Adrenal gland (tissue), 12 donors: ENCODE results near the gene USP14. TPM values are rescaled to one million over a fixed set of nuclear protein-coding genes. Genes with fewer than 3 reads are reported as not detected.

Experiments
- DNase-seq, 7 donors: peaks; one replicate each; pipeline ENCODE4 v3.0.0-alpha.2; 2019 to 2020
- H3K27ac ChIP-seq, 5 donors: fragments of 200-600 bp; sonication (generic) in 4 of 5; 1 replicate in 3 of 5; 2 replicates in 2 of 5; pipeline versions ENCODE4 v1.5.1 to v1.8.0; 2016 to 2020; ENCODE audit warnings: mild to moderate bottlenecking in 1 of 5
- H3K27me3 ChIP-seq: fragments of 200-600 bp; 2 replicates; pipeline ENCODE4 v1.8.0; 2021
- H3K36me3 ChIP-seq, 2 donors: fragments of 200-600 bp; replicated peaks in 1 of 2; 1 replicate in 1 of 2; 2 replicates in 1 of 2; pipeline versions ENCODE4 v1.5.1 to v1.8.0; 2018 to 2022
- H3K4me1 ChIP-seq, 2 donors: fragments of 200-600 bp; replicated peaks in 1 of 2; 1 replicate in 1 of 2; 2 replicates in 1 of 2; pipeline versions ENCODE4 v1.5.1 to v1.8.0; 2018 to 2021
- H3K4me3 ChIP-seq, 4 donors: fragments of 200-600 bp; sonication (generic) in 3 of 4; one replicate each; pipeline ENCODE4 v1.5.1; 2016 to 2018
- H3K9me3 ChIP-seq, 3 donors: fragments of 200-600 bp; sonication (generic) in 1 of 3; replicated peaks in 1 of 3; 1 replicate in 2 of 3; 2 replicates in 1 of 3; pipeline versions ENCODE4 v1.5.1 to v1.8.0; 2016 to 2021
- POLR2A ChIP-seq, 2 donors: fragments of 450-650 bp; IDR thresholded peaks; one replicate each; pipeline ENCODE4 v1.6.1; 2017; ENCODE audit warnings: antibody characterized with exemption in 2 of 2, mild to moderate bottlenecking in 2 of 2, moderate library complexity in 1 of 2
- WGBS, 4 donors: extraction: QIAGEN DNeasy Blood & Tissue Kit in 2 of 4; methylation state at CpG; one replicate each; pipeline versions ENCODE4 v1.1.5 to v1.1.7; 2013 to 2017; 5-methylcytosine and 5-hydroxymethylcytosine counted together
- intact Hi-C, 2 donors: fragments of 100-400 bp; cut with DNase I; formaldehyde crosslinking; loops; one replicate each; pipeline versions ENCODE4 v1.14.1 to v1.15.0; 2022 to 2023
- polyA plus RNA-seq, 3 donors: library from polyadenylated mRNA; stranded (reverse); fragments of 200-250 nt in 2 of 3; fragments of 350-450 nt in 1 of 3; fragmentation: Illumina TruSeq in 1 of 3; extraction: RNeasy Lipid Tissue Mini Kit (QIAGEN cat#74804) in 1 of 3; gene quantifications; one replicate each; pipeline ENCODE4 v1.2.3, GENCODE V29; 2013 to 2014
- total RNA-seq, 9 donors: library from RNA; depleted of rRNA in 4 of 9; stranded (reverse); fragments of >200 nt in 4 of 9; fragments of 120-200 nt in 1 of 9; fragmentation: NEBNext Ultra II Directional in 1 of 9; extraction: Animal tissue kit (Norgen Biotek cat#: 25700) in 1 of 9; gene quantifications; one replicate each; pipeline versions ENCODE4 v1.1.0 to v1.2.4, GENCODE V29; 2013 to 2023
- TF ChIP-seq, protein P1 (sequence below), 6 experiments: fragments of 450-650 bp in 4 of 6; fragments of 200-600 bp in 2 of 6; sonication (generic) in 1 of 6; IDR thresholded peaks; 1 replicate in 5 of 6; 2 replicates in 1 of 6; pipeline versions ENCODE4 v1.5.1 to v1.8.0; 2016 to 2021; ENCODE audit warnings: antibody characterized with exemption in 6 of 6, mild to moderate bottlenecking in 2 of 6, moderate library complexity in 1 of 6
- donor health status: healthy with polysubstance abuse.
- donor health status: Bipolar disorder and iron deficiency.
- donor health status: DM: yes; HTN: yes; CAD: no.
- donor health status: DM: no; HTN: no; CAD: no.
- donor health status: DM: no; HTN: no; CAD: no.
- donor health status: DM: yes; HTN: yes; CAD: no.

USP14 gene
- total and polyA plus RNA-seq, 12 donors, result 12.0 to 105 (median 36.6) TPM

DNA sequence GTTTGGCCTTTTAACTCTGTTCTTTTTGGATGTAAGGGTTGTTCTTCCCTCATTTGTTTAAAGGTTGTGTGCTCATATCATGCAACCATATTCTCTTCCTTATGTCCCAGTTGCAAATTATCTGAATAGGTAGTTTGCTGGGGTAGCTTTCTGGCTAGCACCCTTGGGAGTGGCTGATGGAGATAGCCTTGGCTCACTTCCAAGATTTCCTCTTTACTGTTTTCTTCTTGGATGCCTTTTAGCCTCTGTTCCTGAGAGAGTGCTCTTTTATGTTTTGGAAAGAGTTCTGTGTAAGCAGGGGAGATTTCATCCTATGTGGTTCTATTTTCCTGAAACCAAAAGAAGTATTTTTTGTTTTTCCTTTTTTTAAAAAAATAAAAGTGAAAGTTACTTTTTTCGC lies 25.4 kb downstream of the USP14 start:
- H3K27ac ChIP-seq, result no peak overlapping the region
- H3K27me3 ChIP-seq, result no peaks in the 10 kb centered on the region
- peaks cover 0 to 11% of the 10 kb centered on the region in 2 donors for H3K4me1 ChIP-seq
- intact Hi-C loops, result no loop called here
- no peak for TF ChIP-seq POLR2A (IDR thresholded peaks at IDR 0.05)
- TF ChIP-seq, protein P1, sequence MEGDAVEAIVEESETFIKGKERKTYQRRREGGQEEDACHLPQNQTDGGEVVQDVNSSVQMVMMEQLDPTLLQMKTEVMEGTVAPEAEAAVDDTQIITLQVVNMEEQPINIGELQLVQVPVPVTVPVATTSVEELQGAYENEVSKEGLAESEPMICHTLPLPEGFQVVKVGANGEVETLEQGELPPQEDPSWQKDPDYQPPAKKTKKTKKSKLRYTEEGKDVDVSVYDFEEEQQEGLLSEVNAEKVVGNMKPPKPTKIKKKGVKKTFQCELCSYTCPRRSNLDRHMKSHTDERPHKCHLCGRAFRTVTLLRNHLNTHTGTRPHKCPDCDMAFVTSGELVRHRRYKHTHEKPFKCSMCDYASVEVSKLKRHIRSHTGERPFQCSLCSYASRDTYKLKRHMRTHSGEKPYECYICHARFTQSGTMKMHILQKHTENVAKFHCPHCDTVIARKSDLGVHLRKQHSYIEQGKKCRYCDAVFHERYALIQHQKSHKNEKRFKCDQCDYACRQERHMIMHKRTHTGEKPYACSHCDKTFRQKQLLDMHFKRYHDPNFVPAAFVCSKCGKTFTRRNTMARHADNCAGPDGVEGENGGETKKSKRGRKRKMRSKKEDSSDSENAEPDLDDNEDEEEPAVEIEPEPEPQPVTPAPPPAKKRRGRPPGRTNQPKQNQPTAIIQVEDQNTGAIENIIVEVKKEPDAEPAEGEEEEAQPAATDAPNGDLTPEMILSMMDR (IDR thresholded peaks at IDR 0.05), result no peak
- H3K9me3 ChIP-seq, result no peaks in the 10 kb centered on the region
- H3K36me3 ChIP-seq, result peaks cover 0 to 12% of the 10 kb centered on the region in 2 donors
- no peak overlapping the region for H3K4me3 ChIP-seq
- WGBS, 4 donors, result 69 to 92% (median 76%) methylated on average over 1 of the region's 1 CpG
- DNase-seq, result no peak

DNA sequence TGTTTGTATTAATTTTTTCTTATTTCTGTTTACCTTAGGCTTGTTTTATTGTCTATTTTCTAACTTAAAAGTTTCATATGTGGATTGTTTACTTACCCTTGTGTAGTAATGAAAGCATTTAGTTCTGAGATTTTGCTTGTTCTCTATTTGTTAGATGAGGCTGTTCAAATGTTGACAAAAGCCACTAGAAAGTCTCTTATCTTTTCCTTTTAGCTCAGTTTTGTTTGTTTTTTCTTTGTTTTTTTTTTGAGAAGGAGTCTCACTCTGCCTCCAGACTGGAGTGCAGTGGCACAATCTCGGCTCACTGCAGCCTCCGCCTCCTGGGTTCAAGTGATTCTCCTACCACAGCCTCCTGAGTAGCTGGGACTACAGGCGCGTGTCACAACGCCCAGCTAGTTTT lies 30.9 kb downstream of the USP14 start:
- 94 to 96% (median 95%) methylated on average over 5 of the region's 5 CpGs for WGBS, 4 donors
- Histone ChIP-seq H3K4me3 (no peak overlapping the region), H3K36me3 (no peaks in the 10 kb centered on the region), H3K4me1 (peaks cover 0 to under 1% of the 10 kb centered on the region in 2 donors), H3K9me3 (no peaks in the 10 kb centered on the region), H3K27me3 (no peaks in the 10 kb centered on the region), H3K27ac (no peak overlapping the region)
- intact Hi-C loops, result no loop called here
- TF ChIP-seq POLR2A (IDR thresholded peaks at IDR 0.05), result no peak
- TF ChIP-seq, protein P1 (IDR thresholded peaks at IDR 0.05), result no peak
- DNase-seq, result no peak

DNA sequence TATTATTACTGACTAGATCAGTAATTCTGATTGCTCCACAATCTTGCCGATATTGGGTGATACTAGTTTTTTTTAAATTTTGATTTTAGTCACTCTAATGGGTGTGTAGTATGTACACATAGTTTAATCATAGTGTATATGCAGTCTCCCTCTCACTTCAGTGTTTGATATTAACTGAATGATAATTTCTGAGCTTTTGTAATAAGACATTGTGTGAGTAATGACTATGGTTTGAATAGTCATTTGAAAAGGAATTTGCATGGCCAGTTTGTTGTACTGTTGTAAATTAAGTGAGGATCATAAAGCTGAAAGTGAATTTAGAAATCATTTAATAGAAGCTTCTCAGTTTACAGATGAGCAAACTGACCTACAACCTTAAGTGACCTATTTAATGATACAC lies 33.4 kb downstream of the USP14 start:
- H3K27me3 ChIP-seq, result no peaks in the 10 kb centered on the region
- H3K4me1 ChIP-seq, result no peaks in the 10 kb centered on the region
- H3K36me3 ChIP-seq, result no peaks in the 10 kb centered on the region
- H3K9me3 ChIP-seq, result no peaks in the 10 kb centered on the region
- TF ChIP-seq, protein P1 (IDR thresholded peaks at IDR 0.05), result no peak
- TF ChIP-seq POLR2A (IDR thresholded peaks at IDR 0.05), result no peak
- intact Hi-C loops, result no loop called here
- no peak overlapping the region for H3K27ac ChIP-seq
- H3K4me3 ChIP-seq, result no peak overlapping the region
- no peak for DNase-seq
- WGBS, 4 donors, result 90 to 100% (median 97%) methylated on average over 1 of the region's 1 CpG

DNA sequence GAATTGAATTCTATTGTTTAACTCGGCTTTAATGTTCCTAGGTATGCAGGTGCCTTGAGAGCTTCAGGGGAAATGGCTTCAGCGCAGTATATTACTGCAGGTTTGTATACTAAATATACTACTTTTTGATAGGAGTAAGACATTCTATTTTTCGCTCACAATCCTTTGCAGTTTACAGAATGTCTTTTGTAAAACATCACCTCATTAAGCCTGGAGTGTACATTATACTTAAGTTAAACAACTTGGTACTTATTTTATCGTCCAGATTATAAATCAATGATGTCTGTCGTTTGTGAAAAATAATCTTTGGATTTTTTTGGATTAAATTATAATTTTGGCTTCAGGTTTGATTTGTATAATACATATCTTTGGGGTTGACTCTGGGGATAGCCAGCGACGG lies 34.4 kb downstream of the USP14 start:
- Histone ChIP-seq H3K4me3 (no peak overlapping the region), H3K9me3 (no peaks in the 10 kb centered on the region), H3K27ac (no peak overlapping the region), H3K27me3 (no peaks in the 10 kb centered on the region), H3K4me1 (no peaks in the 10 kb centered on the region), H3K36me3 (peaks cover 0 to 3% of the 10 kb centered on the region in 2 donors)
- intact Hi-C loops, result no loop called here
- DNase-seq, result no peak
- TF ChIP-seq POLR2A (IDR thresholded peaks at IDR 0.05), result no peak
- TF ChIP-seq, protein P1 (IDR thresholded peaks at IDR 0.05), result no peak
- 96 to 98% (median 97%) methylated on average over 7 of the region's 7 CpGs for WGBS, 4 donors
